Mesothelial cell of epicardium (in vitro differentiated cells): ENCODE measurements around the gene MITD1. TPM values are rescaled to one million over a fixed set of nuclear protein-coding genes. Genes with fewer than 3 reads are reported as not detected.

ENCODE experiments used
- DNase-seq, 2 experiments: peaks; one replicate each; pipeline ENCODE4 v3.0.0; 2021; ENCODE audit warnings: low spot score in 2 of 2; ENCODE audit not compliant: unreplicated experiment in 2 of 2
- H3K27ac Mint-ChIP-seq: 2 replicates; pipeline ENCODE4 v1.8.0; 2021; ENCODE audit warnings: mixed read lengths
- H3K27me3 Mint-ChIP-seq: 2 replicates; pipeline ENCODE4 v1.8.0; 2021; ENCODE audit warnings: low read depth, mixed read lengths
- H3K36me3 Mint-ChIP-seq: 2 replicates; pipeline ENCODE4 v1.8.0; 2021; ENCODE audit warnings: mixed read lengths
- H3K4me1 Mint-ChIP-seq: 2 replicates; pipeline ENCODE4 v1.8.0; 2021; ENCODE audit warnings: mixed read lengths
- H3K4me3 Mint-ChIP-seq: 2 replicates; pipeline ENCODE4 v1.8.0; 2021; ENCODE audit warnings: mild to moderate bottlenecking, moderate library complexity, mixed read lengths
- H3K9me3 Mint-ChIP-seq: 2 replicates; pipeline ENCODE4 v1.8.0; 2021; ENCODE audit warnings: mixed read lengths
- total RNA-seq: library from RNA; stranded (reverse); gene quantifications from 3 replicates; pipeline ENCODE4 v1.2.1, GENCODE V29; 2021
- TF ChIP-seq, protein P1 (sequence below): fragments of 200-600 bp; sonication (generic); IDR thresholded peaks from one replicate; pipeline ENCODE4 v1.5.0; 2021; ENCODE audit warnings: antibody characterized with exemption; ENCODE audit not compliant: unreplicated experiment

The MITD1 gene
- total RNA-seq, 1 donor from 2014 or later: 31.5 TPM

DNA sequence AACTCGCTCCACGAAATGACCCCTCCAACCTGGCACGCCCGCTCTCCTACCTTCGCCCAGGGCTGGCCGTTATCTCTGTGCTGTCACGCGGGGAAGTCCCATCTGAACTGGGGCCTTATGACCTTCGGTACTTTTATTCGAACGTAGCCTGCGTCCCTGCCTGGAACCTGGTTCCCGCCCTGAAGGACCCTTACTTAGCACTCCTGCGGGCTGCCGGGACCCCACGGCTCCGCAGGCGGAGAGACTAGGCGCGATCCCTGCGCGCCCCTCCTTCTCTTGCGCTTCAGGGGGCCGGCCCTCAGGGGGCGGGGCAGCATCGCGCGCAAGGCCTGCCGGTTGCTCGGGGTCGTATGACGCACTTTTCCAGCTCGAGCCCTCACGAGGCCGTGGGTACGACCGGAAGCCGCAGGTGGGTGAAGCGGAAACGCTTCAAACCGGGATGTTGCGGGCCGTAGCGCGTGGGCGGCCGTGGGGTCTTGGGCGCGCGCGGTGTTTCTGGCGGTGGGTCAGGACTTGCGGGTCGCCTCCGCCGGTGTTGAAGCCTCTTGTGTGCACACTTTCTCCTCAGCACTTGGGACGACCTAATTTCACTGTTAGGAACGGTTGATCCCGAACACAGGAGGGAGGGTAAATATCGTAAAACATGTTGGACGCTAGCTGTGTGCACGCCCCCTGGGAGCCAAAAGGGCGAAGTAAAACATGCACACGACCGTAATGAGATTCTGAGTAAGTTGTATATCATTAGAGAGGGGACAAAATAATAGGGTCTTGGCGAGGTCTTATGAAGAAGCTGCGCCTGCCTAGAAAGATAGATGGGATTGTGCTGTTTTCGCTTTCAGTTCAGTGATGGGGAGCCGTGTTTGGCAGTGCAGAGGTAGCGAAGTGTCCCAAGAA, 26.0 kb downstream of the MITD1 start, which contains the start of the genes LIPT1 and TSGA10:
LIPT1 (plus strand) TSS at position 325 of the 894 bp plus-strand sequence. CDS start 6,991 bp downstream, outside the sequence.
TSGA10 (minus strand) TSS at position 300 of the 894 bp plus-strand sequence. CDS start 45,503 bp downstream, outside the sequence.
- H3K27ac Mint-ChIP-seq: peak within 1 kb of the TSS; percentile 95
- TF ChIP-seq, protein P1, sequence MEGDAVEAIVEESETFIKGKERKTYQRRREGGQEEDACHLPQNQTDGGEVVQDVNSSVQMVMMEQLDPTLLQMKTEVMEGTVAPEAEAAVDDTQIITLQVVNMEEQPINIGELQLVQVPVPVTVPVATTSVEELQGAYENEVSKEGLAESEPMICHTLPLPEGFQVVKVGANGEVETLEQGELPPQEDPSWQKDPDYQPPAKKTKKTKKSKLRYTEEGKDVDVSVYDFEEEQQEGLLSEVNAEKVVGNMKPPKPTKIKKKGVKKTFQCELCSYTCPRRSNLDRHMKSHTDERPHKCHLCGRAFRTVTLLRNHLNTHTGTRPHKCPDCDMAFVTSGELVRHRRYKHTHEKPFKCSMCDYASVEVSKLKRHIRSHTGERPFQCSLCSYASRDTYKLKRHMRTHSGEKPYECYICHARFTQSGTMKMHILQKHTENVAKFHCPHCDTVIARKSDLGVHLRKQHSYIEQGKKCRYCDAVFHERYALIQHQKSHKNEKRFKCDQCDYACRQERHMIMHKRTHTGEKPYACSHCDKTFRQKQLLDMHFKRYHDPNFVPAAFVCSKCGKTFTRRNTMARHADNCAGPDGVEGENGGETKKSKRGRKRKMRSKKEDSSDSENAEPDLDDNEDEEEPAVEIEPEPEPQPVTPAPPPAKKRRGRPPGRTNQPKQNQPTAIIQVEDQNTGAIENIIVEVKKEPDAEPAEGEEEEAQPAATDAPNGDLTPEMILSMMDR: no peak
- peak; percentile 74 to 88 for DNase-seq
- H3K27me3 Mint-ChIP-seq: no peaks in the 10 kb centered on the region
- H3K9me3 Mint-ChIP-seq: no peaks in the 10 kb centered on the region
- H3K36me3 Mint-ChIP-seq: peaks cover 17% of the 10 kb centered on the region
- H3K4me3 Mint-ChIP-seq: peak within 1 kb of the TSS; percentile 94
- H3K4me1 Mint-ChIP-seq: peaks cover 13% of the 10 kb centered on the region

DNA sequence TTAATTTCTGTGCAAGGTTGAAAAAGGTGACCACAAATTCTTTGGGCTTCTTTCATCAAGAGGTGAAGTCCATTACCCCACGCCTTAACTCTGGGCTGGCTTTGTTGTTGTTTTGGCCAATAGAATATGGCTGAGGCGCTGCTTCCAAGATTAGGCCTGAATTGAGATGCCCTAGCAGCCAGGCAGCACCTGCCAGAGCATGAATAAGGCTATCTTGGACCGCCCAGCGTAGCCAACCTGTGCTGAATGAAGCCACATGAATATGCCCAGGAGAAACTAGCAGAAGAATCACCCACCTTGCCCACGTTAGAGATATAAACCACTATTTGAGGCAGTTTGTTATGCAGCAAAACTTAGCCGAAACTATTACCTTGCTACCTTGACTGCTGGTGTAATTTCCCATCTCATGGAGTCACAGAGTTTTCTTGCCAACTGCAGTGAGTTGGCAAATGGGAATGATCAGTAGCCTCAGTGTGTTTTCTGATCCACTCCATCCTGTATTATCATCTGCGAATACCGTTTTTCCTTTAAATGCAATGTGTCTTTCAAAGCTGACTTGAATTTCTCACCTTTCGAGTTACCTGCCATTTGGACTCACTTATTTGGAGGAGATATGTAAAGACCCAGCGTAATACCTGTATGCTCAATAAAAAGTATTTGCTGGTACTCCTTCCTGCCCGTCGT, 26.8 kb downstream of the MITD1 start:
- Mint-ChIP-seq H3K27me3 (no peaks in the 10 kb centered on the region), H3K27ac (peak overlapping the region; percentile 95), H3K9me3 (no peaks in the 10 kb centered on the region), H3K4me3 (peak overlapping the region; percentile 94), H3K4me1 (peaks cover 13% of the 10 kb centered on the region), H3K36me3 (peaks cover 13% of the 10 kb centered on the region)
- no peak for DNase-seq
- TF ChIP-seq, protein P1: no peak

DNA sequence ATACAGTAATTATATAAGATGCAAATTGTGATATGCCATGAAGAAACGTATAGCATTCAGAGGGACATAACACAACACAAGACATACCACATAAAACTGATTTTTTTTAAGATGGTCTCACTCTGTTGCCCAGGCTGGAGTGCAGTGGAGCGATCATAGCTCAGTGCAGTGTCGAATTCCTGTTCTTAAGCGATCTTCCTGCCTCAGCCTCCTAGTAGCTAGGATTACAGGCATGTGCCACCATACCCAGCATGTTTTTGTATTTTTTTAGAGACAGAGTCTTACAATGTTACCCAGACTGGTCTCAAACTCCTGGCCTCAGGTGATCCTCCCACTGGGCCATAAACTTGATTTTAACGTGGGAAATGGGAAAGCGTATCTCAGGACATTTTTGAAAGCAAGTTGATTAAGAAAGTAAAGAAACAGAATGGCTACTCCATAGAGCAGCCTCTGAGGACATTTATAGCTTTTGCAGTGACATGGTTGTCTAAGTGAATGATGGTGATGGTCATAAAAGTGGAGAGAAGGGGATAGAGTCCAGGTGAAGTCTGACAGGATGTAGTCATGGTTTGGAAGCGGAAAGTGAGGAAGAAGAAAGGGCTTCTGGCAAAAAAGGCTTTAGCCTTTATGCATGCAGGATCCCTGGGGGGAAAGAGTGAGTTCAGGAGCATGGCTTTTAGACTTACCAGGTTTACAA, 28.5 kb downstream of the MITD1 start:
- Mint-ChIP-seq H3K27me3 (no peaks in the 10 kb centered on the region), H3K36me3 (peaks cover 6% of the 10 kb centered on the region), H3K4me3 (no peak overlapping the region), H3K4me1 (peaks cover 13% of the 10 kb centered on the region), H3K27ac (no peak overlapping the region), H3K9me3 (no peaks in the 10 kb centered on the region)
- TF ChIP-seq, protein P1: no peak
- no peak for DNase-seq

DNA sequence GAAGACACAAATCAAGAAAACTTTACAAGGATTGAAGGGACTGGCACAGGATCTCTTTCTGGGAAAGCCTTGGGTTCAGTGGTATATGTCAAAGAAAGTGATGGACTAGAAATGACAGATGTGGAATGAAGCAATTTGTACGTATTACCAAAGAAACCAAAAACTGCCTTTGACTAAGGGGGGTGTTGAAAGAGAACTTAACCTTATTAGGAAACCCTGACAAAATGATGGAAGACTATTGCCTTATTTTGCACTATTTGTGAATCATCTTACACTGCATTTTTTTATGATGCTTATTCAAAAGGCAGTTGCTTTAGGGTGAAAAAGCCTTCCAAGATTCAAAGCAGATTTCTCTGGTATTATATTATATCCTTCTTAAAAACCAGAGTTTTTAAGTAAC, 30.2 kb downstream of the MITD1 start:
- DNase-seq: no peak
- TF ChIP-seq, protein P1: no peak
- no peaks in the 10 kb centered on the region for H3K27me3 Mint-ChIP-seq
- peaks cover 7% of the 10 kb centered on the region for H3K4me1 Mint-ChIP-seq
- H3K9me3 Mint-ChIP-seq: no peaks in the 10 kb centered on the region
- H3K4me3 Mint-ChIP-seq: no peak overlapping the region
- H3K27ac Mint-ChIP-seq: no peak overlapping the region
- peaks cover 4% of the 10 kb centered on the region for H3K36me3 Mint-ChIP-seq
